ENCODE measurements around the gene IRAK1BP1.

DNA sequence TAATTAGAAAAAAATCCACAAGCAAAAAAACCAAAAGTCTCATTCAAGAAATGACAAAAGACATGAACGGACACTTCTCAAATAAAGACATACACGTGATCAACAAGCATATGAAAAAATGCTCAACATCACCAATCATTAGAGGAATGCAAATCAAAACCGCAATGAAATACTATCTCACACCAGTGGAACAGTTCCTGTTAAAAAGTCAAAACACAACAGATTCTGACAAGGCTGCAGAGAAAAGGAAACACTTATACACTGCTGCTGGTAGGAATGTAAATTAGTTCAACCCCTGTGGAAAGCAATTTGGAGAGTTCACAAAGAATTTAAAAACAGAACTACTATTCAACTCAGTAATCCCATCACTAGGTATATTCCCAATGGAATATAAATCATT, 58.0 kb downstream of the IRAK1BP1 start:
- TF ChIP-seq TAF1 (IDR thresholded peaks at IDR 0.05; ENCODE audit: borderline replicate concordance, low read depth, low read length) (no peak), POLR2AphosphoS5 (IDR thresholded peaks at IDR 0.05; ENCODE audit: low read depth, low read length) (no peak), POLR2A (IDR thresholded peaks at IDR 0.05; ENCODE audit: low read depth, low read length) (no peak)

Data from GM12892 (cell line).